Uterus (tissue), 4 donors: ENCODE data around the gene LYRM9. TPM values are rescaled to one million over a fixed set of nuclear protein-coding genes. Genes with fewer than 3 reads are reported as not detected.

Experiments used
- DNase-seq, 2 donors: peaks; one replicate each; pipeline ENCODE4 v3.0.0-alpha.2; 2019 to 2020
- H3K27ac ChIP-seq, 2 donors: fragments of 200-600 bp; sonication (generic); 1 replicate in 1 of 2; 2 replicates in 1 of 2; pipeline ENCODE4 v1.5.1; 2016 to 2018
- H3K27me3 ChIP-seq, 2 donors: fragments of 200-600 bp; sonication (generic); one replicate each; pipeline ENCODE4 v1.5.1; 2018 to 2019; ENCODE audit warnings: control low read depth in 1 of 2
- H3K36me3 ChIP-seq, 2 donors: fragments of 200-600 bp; sonication (generic); one replicate each; pipeline ENCODE4 v1.5.1; 2019; ENCODE audit warnings: control low read depth in 1 of 2
- H3K4me1 ChIP-seq, 2 donors: fragments of 200-600 bp; sonication (generic); one replicate each; pipeline ENCODE4 v1.5.1; 2018 to 2019; ENCODE audit warnings: control low read depth in 1 of 2
- H3K4me3 ChIP-seq, 2 donors: fragments of 200-600 bp; sonication (generic); 1 replicate in 1 of 2; 2 replicates in 1 of 2; pipeline ENCODE4 v1.5.1; 2018 to 2019; ENCODE audit warnings: mild to moderate bottlenecking in 1 of 2
- H3K9me3 ChIP-seq, 2 donors: fragments of 200-600 bp; sonication (generic); one replicate each; pipeline ENCODE4 v1.5.1; 2019; ENCODE audit warnings: control low read depth in 1 of 2
- POLR2A ChIP-seq, 2 donors: fragments of 450-650 bp; IDR thresholded peaks; one replicate each; pipeline ENCODE4 v1.6.1; 2016; ENCODE audit warnings: antibody characterized with exemption in 2 of 2, mild to moderate bottlenecking in 1 of 2, moderate library complexity in 1 of 2
- intact Hi-C: fragments of 100-400 bp; cut with DNase I; formaldehyde crosslinking; loops from one replicate; pipeline ENCODE4 v1.15.1; 2023; ENCODE audit warnings: low total_unique reads
- total RNA-seq, 4 donors: library from RNA; depleted of rRNA in 3 of 4; stranded (reverse); fragments of >200 nt in 3 of 4; gene quantifications; one replicate each; pipeline versions ENCODE4 v1.1.0 to v1.2.4, GENCODE V29; 2014 to 2023
- TF ChIP-seq, protein P1 (sequence below), 4 experiments: fragments of 200-600 bp in 2 of 4; fragments of 450-650 bp in 2 of 4; sonication (generic) in 2 of 4; IDR thresholded peaks; one replicate each; pipeline ENCODE4 v1.5.1; 2016 to 2019; ENCODE audit warnings: antibody characterized with exemption in 4 of 4, mild to moderate bottlenecking in 2 of 4, moderate library complexity in 1 of 4
- donor health status: DM: yes; HTN: yes; CAD: no.

Gene LYRM9
- total RNA-seq, 4 donors from 2014 or later = 3.3 to 31.4 (median 25.6) TPM

DNA sequence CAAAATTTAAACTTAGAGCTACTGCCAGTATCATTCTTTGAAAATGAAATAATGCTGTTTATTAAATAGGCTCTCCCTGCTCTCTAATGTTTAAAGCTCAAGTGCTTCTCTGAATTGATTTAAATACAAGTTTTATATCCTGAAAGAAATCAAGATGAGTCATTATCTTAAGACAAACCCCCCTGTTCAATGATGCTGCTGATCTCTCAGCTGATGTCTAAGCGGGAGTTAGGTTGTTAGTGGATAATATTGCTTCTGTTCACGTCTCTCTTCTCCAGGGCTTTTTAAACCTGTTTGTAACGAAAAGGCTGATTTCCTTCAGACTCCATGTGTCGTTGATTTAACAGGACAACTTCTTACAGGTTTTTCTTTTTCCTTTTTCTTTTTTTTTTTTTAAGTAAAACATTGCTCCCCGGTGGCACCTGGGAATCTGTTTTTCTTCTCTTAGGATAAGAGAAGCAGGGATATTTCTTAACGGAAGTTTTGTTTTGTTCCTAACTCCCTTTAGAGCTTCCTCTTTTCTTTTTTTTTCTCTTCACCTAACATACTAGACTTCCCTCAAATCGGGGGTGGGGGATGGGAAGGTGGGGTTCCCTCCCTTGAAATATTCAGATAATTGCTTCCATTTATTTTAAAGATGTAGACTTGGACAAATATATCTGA is 807 bp upstream of the LYRM9 start:
- H3K9me3 ChIP-seq = no peaks in the 10 kb centered on the region
- peak overlapping the region; percentile 19 to 92 for H3K4me3 ChIP-seq
- peak overlapping the region; percentile 77 to 93 for H3K27ac ChIP-seq
- intact Hi-C loops = no loop called here
- H3K4me1 ChIP-seq = no peaks in the 10 kb centered on the region
- no peaks in the 10 kb centered on the region for H3K27me3 ChIP-seq
- no peak for DNase-seq
- TF ChIP-seq, protein P1, sequence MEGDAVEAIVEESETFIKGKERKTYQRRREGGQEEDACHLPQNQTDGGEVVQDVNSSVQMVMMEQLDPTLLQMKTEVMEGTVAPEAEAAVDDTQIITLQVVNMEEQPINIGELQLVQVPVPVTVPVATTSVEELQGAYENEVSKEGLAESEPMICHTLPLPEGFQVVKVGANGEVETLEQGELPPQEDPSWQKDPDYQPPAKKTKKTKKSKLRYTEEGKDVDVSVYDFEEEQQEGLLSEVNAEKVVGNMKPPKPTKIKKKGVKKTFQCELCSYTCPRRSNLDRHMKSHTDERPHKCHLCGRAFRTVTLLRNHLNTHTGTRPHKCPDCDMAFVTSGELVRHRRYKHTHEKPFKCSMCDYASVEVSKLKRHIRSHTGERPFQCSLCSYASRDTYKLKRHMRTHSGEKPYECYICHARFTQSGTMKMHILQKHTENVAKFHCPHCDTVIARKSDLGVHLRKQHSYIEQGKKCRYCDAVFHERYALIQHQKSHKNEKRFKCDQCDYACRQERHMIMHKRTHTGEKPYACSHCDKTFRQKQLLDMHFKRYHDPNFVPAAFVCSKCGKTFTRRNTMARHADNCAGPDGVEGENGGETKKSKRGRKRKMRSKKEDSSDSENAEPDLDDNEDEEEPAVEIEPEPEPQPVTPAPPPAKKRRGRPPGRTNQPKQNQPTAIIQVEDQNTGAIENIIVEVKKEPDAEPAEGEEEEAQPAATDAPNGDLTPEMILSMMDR (IDR thresholded peaks at IDR 0.05) = no peak
- TF ChIP-seq POLR2A (IDR thresholded peaks at IDR 0.05) = no peak
- H3K36me3 ChIP-seq = no peaks in the 10 kb centered on the region

DNA sequence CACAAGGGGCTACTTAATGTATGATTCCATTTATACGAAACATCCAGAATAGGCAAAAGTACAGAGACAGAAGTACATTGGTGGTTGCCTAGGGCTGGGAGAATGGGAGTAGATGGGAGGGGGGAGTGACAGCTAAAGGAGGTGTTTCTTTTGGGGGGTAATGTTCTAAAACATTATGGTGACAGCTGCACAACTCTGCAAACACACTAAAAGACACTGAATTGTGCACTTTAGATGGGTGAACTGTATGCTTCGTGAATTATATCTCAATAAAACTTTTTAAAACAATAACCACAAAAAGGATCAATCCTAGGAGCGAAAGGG is 661 bp downstream of the LYRM9 start:
- no peaks in the 10 kb centered on the region for H3K9me3 ChIP-seq
- peak overlapping the region; percentile 77 to 93 for H3K27ac ChIP-seq
- TF ChIP-seq POLR2A (IDR thresholded peaks at IDR 0.05) = no peak
- TF ChIP-seq, protein P1 (IDR thresholded peaks at IDR 0.05) = no peak
- H3K27me3 ChIP-seq = no peaks in the 10 kb centered on the region
- H3K36me3 ChIP-seq = no peaks in the 10 kb centered on the region
- DNase-seq = no peak
- H3K4me1 ChIP-seq = no peaks in the 10 kb centered on the region
- H3K4me3 ChIP-seq = peak overlapping the region; percentile 52 to 92
- intact Hi-C loops = no loop called here

DNA sequence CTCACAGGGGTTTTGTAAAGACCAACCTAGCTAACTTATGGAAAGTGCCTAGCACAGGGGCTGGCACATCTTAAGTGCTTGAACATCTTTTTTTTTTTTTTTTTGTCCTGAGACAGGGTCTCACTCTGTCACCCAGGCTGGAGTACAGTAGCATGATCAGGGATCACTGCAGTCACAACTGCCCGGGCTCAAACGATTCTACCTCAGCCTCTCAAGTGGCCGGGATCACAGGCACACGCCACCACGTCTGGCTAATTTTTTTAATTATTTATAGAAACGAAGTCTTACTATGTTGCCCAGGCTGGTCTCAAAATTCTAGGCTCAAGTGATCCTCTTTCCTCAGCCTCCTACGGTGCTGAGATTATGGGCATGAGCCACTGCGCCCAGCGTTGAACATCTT is 1.3 kb downstream of the LYRM9 start:
- Histone ChIP-seq H3K36me3 (no peaks in the 10 kb centered on the region), H3K27me3 (no peaks in the 10 kb centered on the region), H3K9me3 (no peaks in the 10 kb centered on the region), H3K4me1 (no peaks in the 10 kb centered on the region), H3K27ac (no peak overlapping the region), H3K4me3 (no peak overlapping the region)
- DNase-seq = no peak
- intact Hi-C loops = no loop called here
- TF ChIP-seq POLR2A (IDR thresholded peaks at IDR 0.05) = no peak
- TF ChIP-seq, protein P1 (IDR thresholded peaks at IDR 0.05) = no peak

DNA sequence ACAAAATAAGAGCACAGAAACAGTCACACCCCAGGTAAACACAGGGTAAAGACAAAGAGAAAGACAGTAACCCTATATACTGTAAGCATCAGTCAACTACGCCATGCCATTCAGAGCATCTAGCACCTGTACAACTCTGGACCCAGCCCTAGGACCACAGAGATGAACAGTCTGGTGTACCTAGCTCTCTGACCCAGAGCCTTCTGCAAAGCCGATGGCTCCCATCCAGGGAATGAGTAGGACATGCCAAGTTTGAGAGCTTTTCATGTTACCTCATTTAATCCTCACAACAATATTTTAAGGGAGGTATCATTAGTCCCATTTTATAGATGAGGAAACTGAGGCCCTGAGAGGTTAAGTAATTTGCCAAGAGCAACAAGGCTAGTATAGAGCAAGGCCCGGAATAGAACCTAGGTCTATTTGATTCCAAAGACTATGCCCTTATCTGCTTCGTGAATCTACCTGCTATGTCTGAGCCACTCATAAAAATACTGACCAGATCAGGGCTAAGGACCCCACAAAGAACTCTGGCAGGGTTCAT is 3.4 kb downstream of the LYRM9 start:
- Histone ChIP-seq H3K4me1 (no peaks in the 10 kb centered on the region), H3K27ac (no peak overlapping the region), H3K36me3 (no peaks in the 10 kb centered on the region), H3K27me3 (no peaks in the 10 kb centered on the region), H3K9me3 (no peaks in the 10 kb centered on the region), H3K4me3 (no peak overlapping the region)
- TF ChIP-seq, protein P1 (IDR thresholded peaks at IDR 0.05) = no peak
- no peak for TF ChIP-seq POLR2A (IDR thresholded peaks at IDR 0.05)
- intact Hi-C loops = no loop called here
- DNase-seq = no peak

DNA sequence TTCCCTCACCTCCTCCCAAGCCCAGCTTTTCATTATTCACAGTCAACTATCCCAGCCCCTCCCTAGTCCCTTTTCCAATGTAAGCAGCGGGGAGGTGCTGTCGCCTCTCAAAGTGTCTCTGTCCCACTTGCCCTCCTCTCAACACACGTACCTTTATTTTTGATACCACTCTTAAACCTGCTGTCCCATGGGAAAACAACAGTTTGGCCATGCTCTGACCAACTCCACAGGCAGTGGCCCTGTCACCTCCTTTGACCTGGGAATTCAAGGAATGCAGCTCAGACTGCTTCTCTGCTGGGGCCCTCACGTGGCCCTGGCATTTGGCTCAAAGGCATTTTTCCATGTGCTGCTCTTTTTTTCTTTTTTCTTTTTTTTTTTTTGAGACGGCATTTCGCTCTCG is 4.2 kb downstream of the LYRM9 start:
- Histone ChIP-seq H3K36me3 (no peaks in the 10 kb centered on the region), H3K4me1 (no peaks in the 10 kb centered on the region)

More for the DNA sequence above, 4.2 kb downstream of the LYRM9 start:
- Histone ChIP-seq H3K27me3 (no peaks in the 10 kb centered on the region), H3K4me3 (no peak overlapping the region), H3K9me3 (no peaks in the 10 kb centered on the region), H3K27ac (no peak overlapping the region)
- TF ChIP-seq, protein P1 (IDR thresholded peaks at IDR 0.05) = no peak
- TF ChIP-seq POLR2A (IDR thresholded peaks at IDR 0.05) = no peak
- intact Hi-C loops = no loop called here
- no peak for DNase-seq
